ENCODE results near the gene DARS1.
A peak's percentile ranks its signal among the peaks of the same experiment; 100 is the strongest.
"Not testable (repeated sequence)": the region's sequence is repeated elsewhere in the genome, so short reads cannot be mapped to it uniquely, and the experiment has no call there.

DARS1 gene

GRCh38 chr2:135876770-135877169, 108.7 kb downstream of the DARS1 start:
- DNase-seq (ENCODE audit: low spot score in 2 of 2); H3K9me3 Mint-ChIP-seq; H3K27me3 Mint-ChIP-seq; ATAC-seq (replicated peaks; ENCODE audit: extremely low read depth, poor library complexity, severe bottlenecking): not testable (repeated sequence)
- H3K27ac Mint-ChIP-seq (ENCODE audit: low read depth): peak overlapping the region; percentile 94
- H3K36me3 Mint-ChIP-seq (ENCODE audit: insufficient read depth): peaks cover 24% of the 10 kb centered on the region
- H3K4me3 Mint-ChIP-seq: peak overlapping the region; percentile 82
- peaks cover 40% of the 10 kb centered on the region for H3K4me1 Mint-ChIP-seq

GRCh38 chr2:135876066-135876711, 109.2 kb downstream of the DARS1 start, which contains the start of gene MCM6:
Gene MCM6 (minus strand): TSS chr2:135876443. CDS start chr2:135876365, 78 bp downstream.
- ATAC-seq (replicated peaks; ENCODE audit: extremely low read depth, poor library complexity, severe bottlenecking): peak; percentile 87
- Mint-ChIP-seq H3K4me3 (peak within 1 kb of the TSS; percentile 82), H3K27ac (ENCODE audit: low read depth) (peak within 1 kb of the TSS; percentile 94), H3K27me3 (no peaks in the 10 kb centered on the region), H3K4me1 (peaks cover 43% of the 10 kb centered on the region), H3K9me3 (no peaks in the 10 kb centered on the region), H3K36me3 (ENCODE audit: insufficient read depth) (peaks cover 26% of the 10 kb centered on the region)
- peak; percentile 85 to 90 for DNase-seq (ENCODE audit: low spot score in 2 of 2)

DNA sequence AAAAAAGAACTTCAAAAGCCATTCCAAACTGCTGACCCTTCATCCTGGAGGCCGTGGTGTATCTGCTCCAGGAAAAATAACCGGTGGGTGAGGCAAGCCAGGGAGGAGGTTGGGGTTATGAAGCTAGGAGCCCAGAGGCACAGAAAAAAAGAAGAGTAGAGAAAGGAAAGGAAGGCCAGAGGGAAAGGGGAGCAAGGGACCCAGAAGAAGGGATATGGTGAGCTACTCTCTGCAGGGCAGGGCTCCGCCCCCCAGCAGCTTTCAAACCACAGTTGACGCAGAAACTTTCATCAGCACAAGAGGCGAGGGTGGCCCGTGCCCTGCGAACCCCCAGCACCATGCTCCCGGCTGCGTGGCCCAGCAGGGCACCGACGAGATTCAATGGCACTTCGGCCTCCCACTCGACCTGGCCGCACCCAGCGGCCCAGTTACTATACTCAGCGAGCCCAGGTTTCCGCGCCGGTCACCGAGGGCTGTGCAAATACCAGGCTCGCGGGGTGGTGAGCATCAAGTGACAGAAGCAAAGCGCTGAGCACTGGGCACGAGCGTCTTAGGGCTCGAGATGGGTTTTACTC, 109.8 kb downstream of the DARS1 start:
- H3K27me3 Mint-ChIP-seq: no peaks in the 10 kb centered on the region
- no peaks in the 10 kb centered on the region for H3K9me3 Mint-ChIP-seq
- ATAC-seq (replicated peaks; ENCODE audit: extremely low read depth, poor library complexity, severe bottlenecking) (peak; percentile 93), DNase-seq (ENCODE audit: low spot score in 2 of 2) (peak; percentile 64 to 71)
- peak overlapping the region; percentile 94 for H3K27ac Mint-ChIP-seq (ENCODE audit: low read depth)
- peaks cover 46% of the 10 kb centered on the region for H3K4me1 Mint-ChIP-seq
- H3K36me3 Mint-ChIP-seq (ENCODE audit: insufficient read depth): peaks cover 30% of the 10 kb centered on the region
- H3K4me3 Mint-ChIP-seq: peak overlapping the region; percentile 82

DNA sequence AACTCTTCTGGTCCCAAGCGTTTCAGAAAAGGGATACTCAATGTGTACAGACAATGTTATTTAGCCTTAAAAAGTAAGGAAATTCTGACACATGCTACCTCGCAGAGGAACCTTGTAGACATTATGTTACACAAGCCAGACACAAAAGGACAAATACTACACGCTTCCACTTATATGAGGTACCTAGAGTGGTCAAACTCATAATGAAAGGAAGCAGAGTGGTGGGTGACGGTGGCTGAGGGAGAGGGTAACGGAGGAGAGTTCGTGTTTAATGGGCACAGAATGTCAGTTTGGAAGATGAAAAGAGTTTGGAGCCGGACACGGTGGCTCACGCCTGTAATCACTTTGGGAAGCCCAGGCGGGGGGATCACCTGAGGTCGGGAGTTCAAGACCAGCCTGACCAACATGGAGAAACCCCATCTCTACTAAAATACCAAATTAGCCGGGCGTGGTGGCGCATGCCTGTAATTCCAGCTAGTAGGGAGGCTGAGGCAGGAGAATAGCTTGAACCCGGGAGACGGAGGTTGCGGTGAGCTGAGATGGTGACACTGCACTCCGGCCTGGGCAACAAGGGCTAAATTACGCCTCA, 110.6 kb downstream of the DARS1 start:
- Mint-ChIP-seq H3K36me3 (ENCODE audit: insufficient read depth) (peaks cover 33% of the 10 kb centered on the region), H3K27ac (ENCODE audit: low read depth) (peak overlapping the region; percentile 94), H3K9me3 (no peaks in the 10 kb centered on the region), H3K27me3 (no peaks in the 10 kb centered on the region), H3K4me1 (peaks cover 46% of the 10 kb centered on the region), H3K4me3 (peak overlapping the region; percentile 82)
- ATAC-seq (replicated peaks; ENCODE audit: extremely low read depth, poor library complexity, severe bottlenecking): no peak
- no peak for DNase-seq (ENCODE audit: low spot score in 2 of 2)

- Mint-ChIP-seq H3K4me3 (no peak overlapping the region), H3K27me3 (no peaks in the 10 kb centered on the region), H3K27ac (ENCODE audit: low read depth) (no peak overlapping the region), H3K9me3 (no peaks in the 10 kb centered on the region), H3K36me3 (ENCODE audit: insufficient read depth) (peaks cover 46% of the 10 kb centered on the region), H3K4me1 (peaks cover 39% of the 10 kb centered on the region)
- DNase-seq (ENCODE audit: low spot score in 2 of 2) (no peak), ATAC-seq (replicated peaks; ENCODE audit: extremely low read depth, poor library complexity, severe bottlenecking) (no peak)
These were observed 114.9 kb downstream of the DARS1 start for GRCh38 chr2:135870571-135870970.

- peaks cover 5% of the 10 kb centered on the region for H3K4me1 Mint-ChIP-seq
These were observed 122.2 kb downstream of the DARS1 start for GRCh38 chr2:135863233-135863632.

DNA sequence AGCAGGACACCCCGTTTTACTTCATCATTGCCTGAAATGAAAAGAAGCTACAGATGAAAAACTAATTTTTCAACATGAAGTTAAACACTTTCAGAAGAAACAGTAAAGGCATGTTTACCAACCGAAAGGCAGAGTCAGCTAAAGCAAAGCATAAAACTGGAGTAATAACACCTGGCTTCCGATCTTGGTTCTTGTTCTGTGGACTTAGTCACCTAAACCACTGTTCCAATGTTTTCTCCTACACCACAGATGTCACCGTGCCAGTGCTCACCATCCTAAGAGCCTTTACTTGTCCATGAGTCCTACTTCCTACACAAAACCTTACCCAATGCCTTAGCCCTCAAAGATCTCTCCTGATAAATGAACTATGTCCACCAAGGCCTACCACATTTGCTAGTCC, 122.7 kb downstream of the DARS1 start:
- H3K4me1 Mint-ChIP-seq: peaks cover under 1% of the 10 kb centered on the region
- no peak overlapping the region for H3K4me3 Mint-ChIP-seq
- H3K27ac Mint-ChIP-seq (ENCODE audit: low read depth): no peak overlapping the region
- DNase-seq (ENCODE audit: low spot score in 2 of 2): no peak
- H3K36me3 Mint-ChIP-seq (ENCODE audit: insufficient read depth): peaks cover 59% of the 10 kb centered on the region
- ATAC-seq (replicated peaks; ENCODE audit: extremely low read depth, poor library complexity, severe bottlenecking): no peak
- no peaks in the 10 kb centered on the region for H3K27me3 Mint-ChIP-seq
- no peaks in the 10 kb centered on the region for H3K9me3 Mint-ChIP-seq

More at GRCh38 chr2:135863233-135863632, 122.2 kb downstream of the DARS1 start:
- DNase-seq (ENCODE audit: low spot score in 2 of 2) (no peak), ATAC-seq (replicated peaks; ENCODE audit: extremely low read depth, poor library complexity, severe bottlenecking) (no peak)
- peaks cover 58% of the 10 kb centered on the region for H3K36me3 Mint-ChIP-seq (ENCODE audit: insufficient read depth)
- no peak overlapping the region for H3K27ac Mint-ChIP-seq (ENCODE audit: low read depth)
- H3K27me3 Mint-ChIP-seq: no peaks in the 10 kb centered on the region
- no peak overlapping the region for H3K4me3 Mint-ChIP-seq
- no peaks in the 10 kb centered on the region for H3K9me3 Mint-ChIP-seq
